GM12865 (cell line): ENCODE measurements around the gene NT5C3B.

Experiments
- DNase-seq: peaks from one replicate; pipeline ENCODE4 v3.0.0; 2010; ENCODE audit warnings: low read depth
- H3K4me3 ChIP-seq: 2 replicates; pipeline ENCODE4 v1.5.1; 2011; ENCODE audit warnings: mild to moderate bottlenecking, low read depth, low read length, control low read depth
- CTCF ChIP-seq: IDR thresholded peaks from 2 replicates; pipeline ENCODE4 v1.5.1; 2011; ENCODE audit warnings: low read length, control low read depth, low read depth, inconsistent platforms; ENCODE audit not compliant: insufficient read depth; ENCODE audit errors: missing control alignments

The NT5C3B gene

GRCh38 chr17:41785859-41786226 is 50.2 kb downstream of the NT5C3B start:
- DNase-seq: no peak
- H3K4me3 ChIP-seq: no peak overlapping the region; the same call in 1 of the 2 replicates
- no peak for TF ChIP-seq CTCF

GRCh38 chr17:41785091-41785858 is 50.8 kb downstream of the NT5C3B start:
- no peak for TF ChIP-seq CTCF
- H3K4me3 ChIP-seq: no peak overlapping the region
- DNase-seq: no peak

- DNase-seq: peak; percentile 29
- no peak overlapping the region for H3K4me3 ChIP-seq
- TF ChIP-seq CTCF: no peak
These were observed 51.8 kb downstream of the NT5C3B start for GRCh38 chr17:41784207-41784744.

- TF ChIP-seq CTCF: no peak
- H3K4me3 ChIP-seq: no peak overlapping the region
- DNase-seq: no peak
These were observed 53.9 kb downstream of the NT5C3B start for GRCh38 chr17:41782142-41782541.

- DNase-seq: no peak
- TF ChIP-seq CTCF: no peak
- no peak overlapping the region for H3K4me3 ChIP-seq
These were observed 54.5 kb downstream of the NT5C3B start for GRCh38 chr17:41781404-41782110.

- no peak for TF ChIP-seq CTCF
- H3K4me3 ChIP-seq: no peak overlapping the region
- DNase-seq: no peak
These were observed 56.1 kb downstream of the NT5C3B start for GRCh38 chr17:41779954-41780353.
